ENCODE data around the gene FAM222A.

FAM222A gene

GRCh38 chr12:109818253-109818652 lies 104.6 kb downstream of the FAM222A start:
- no peak for DNase-seq (ENCODE audit: low read depth in 2 of 2, low spot score in 1 of 2)

DNA sequence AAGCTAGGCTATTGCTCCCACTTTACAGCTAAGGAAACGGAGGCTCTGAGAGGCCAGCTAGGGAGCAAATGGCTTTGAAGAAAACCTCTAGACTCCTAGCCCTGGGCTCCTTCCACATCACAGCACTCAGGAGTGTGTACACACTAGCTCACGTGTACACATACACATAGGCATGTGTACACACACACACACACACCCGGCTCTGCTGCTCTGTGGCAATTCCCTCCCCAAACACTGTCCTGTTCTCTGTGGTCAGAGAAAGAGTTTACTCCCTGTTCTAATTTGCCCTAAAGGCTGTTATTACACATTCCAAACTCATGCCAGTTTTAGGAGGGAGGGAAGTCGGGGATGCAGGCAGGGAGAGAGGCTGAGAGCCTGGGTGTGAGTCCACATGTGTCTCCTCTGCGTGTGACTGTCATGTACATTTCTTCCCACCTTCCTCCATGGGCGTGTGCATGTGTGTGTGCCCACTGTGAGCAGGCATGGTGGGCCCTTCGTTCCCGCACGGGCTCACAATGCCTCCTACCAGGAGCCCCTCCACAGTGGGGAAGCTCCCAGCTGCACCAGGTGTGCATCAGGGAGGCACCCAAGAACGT lies 105.4 kb downstream of the FAM222A start:
- no peak for DNase-seq (ENCODE audit: low read depth in 2 of 2, low spot score in 1 of 2)

All from stimulated activated CD8-positive, alpha-beta memory T cell treated with anti-CD3 and anti-CD28 coated beads, Interleukin-4, amount 100 ng/mL, for 1 hour (primary cell).